ENCODE measurements around the gene NFIA. TPM values are rescaled to one million over a fixed set of nuclear protein-coding genes. Genes with fewer than 3 reads are reported as not detected.

Gene NFIA
- total and polyA plus RNA-seq, 2 of the 13 experiments (the other 11 are each of a cell fraction or from before 2014, with no cell fraction given) = 14.7 to 28.5 TPM

DNA sequence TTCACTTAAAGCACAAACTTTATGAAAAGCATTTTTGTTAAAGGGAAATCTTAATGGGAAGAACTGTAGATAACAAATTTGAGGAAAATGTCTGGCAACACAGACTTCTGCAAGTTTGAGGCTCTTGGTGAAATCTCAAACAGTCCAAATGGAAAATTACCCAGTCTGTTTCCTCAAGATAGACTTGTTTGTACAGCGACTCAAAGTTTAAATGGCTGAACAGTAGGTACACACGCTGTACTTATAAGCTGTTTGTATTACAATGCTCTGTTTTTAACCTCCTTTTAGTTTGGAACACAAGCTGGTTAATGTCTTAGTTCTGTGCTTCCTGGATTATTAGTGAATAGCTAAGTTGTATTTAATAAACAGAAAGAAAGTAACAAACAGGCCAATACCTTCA, 217.1 kb downstream of the NFIA start (continued):
- TF ChIP-seq RARA (CRISPR knock-in tag; IDR thresholded peaks at IDR 0.05) (peak; percentile 31; the same call in 1 of the 2 replicates), ZNF713 (CRISPR knock-in tag; IDR thresholded peaks at IDR 0.05) (no peak), KAT8 (CRISPR knock-in tag; IDR thresholded peaks at IDR 0.05) (peak; percentile 59; the same call in 1 of the 2 replicates), RXRB (CRISPR knock-in tag; IDR thresholded peaks at IDR 0.05; ENCODE audit: borderline replicate concordance) (peak; percentile 28; the same call in 1 of the 2 replicates), STAG1 (CRISPR knock-in tag; IDR thresholded peaks at IDR 0.05) (no peak)

DNA sequence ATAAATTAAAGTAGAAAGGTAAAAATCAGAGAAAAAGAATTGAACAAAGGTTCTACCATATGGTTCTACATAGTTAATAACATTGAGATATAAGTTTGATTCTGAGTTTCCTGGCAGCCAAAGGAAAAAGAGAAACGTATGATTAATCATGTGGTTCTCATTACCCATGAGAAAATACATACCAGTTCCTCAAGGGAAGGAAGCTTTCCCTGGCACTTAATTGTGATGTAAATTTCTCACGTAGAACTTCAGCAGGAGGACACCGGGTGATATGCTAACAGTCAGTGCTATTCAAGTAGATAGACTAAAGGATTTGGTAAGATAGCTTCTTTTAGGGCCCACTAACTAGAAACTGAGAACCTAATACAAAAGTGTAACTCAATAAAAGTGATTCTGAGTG, 218.5 kb downstream of the NFIA start:
- FAIRE-seq = no peak

More for the DNA sequence above, 218.5 kb downstream of the NFIA start:
- Histone ChIP-seq H3K9ac (ENCODE audit: insufficient read depth, low read depth, low read length) (no peak overlapping the region), H3K27me3 (ENCODE audit: control insufficient read depth in 1 of 2, insufficient read depth in 2 of 2, low read length in 2 of 2) (no peaks in the 10 kb centered on the region), H3K27ac (ENCODE audit: extremely low read length, insufficient read depth, low read length) (peak overlapping the region; percentile 46), H3K4me3 (replicated peaks in 1 of 3; ENCODE audit: insufficient read depth in 1 of 3, low read depth in 2 of 3, low read length in 3 of 3) (no peak overlapping the region), H3K79me2 (ENCODE audit: insufficient read depth, low read length) (peaks cover 40% of the 10 kb centered on the region), H3K4me1 (ENCODE audit: insufficient read depth, low read length) (peaks cover 65% of the 10 kb centered on the region), H4K20me1 (ENCODE audit: insufficient read depth, low read length) (no peaks in the 10 kb centered on the region), H3K36me3 (replicated peaks in 1 of 2; ENCODE audit: control insufficient read depth in 1 of 2, insufficient read depth in 2 of 2, low read length in 2 of 2) (0 out of 5 replicates have a peak, but pooled peaks cover 0 to 3% of the 10 kb centered on the region in 2 experiments), H2AFZ (ENCODE audit: low read length) (no peak overlapping the region), H3K9me3 (ENCODE audit: low read length) (no peaks in the 10 kb centered on the region), H3K4me2 (ENCODE audit: low read depth, low read length) (0 out of 2 replicates have a peak overlapping the region, but pooled peaks have one; percentile 10)
- ChIA-PET POLR2A (no interaction called here), CTCF (ENCODE audit: low intra/inter-chr PET ratio, low total read pairs) (no interaction called here)
- DNase-seq (ENCODE audit: low spot score) = no peak
- in situ Hi-C loops (cut with HindIII; ENCODE audit: extremely low pct_ligation_motif_present, low pct_unique_long_range_greater_than_20kb) (no loop called here), intact Hi-C loops (cut with micrococcal nuclease; ENCODE audit: unreplicated experiment) (no loop called here)
- no TSS peak for BruUV-seq (replicated peaks)
- no peak for ATAC-seq
- TF ChIP-seq ZNF431 (CRISPR knock-in tag; IDR thresholded peaks at IDR 0.05; ENCODE audit: borderline replicate concordance, low read depth) (no peak), ZNF136 (CRISPR knock-in tag; IDR thresholded peaks at IDR 0.05; ENCODE audit: low read depth) (no peak), ZFP90 (CRISPR knock-in tag; IDR thresholded peaks at IDR 0.05; ENCODE audit: borderline replicate concordance) (no peak), ZFP37 (CRISPR knock-in tag; IDR thresholded peaks at IDR 0.05; ENCODE audit: borderline replicate concordance) (no peak), KDM2A (CRISPR knock-in tag; IDR thresholded peaks at IDR 0.05; ENCODE audit: borderline replicate concordance, low read depth) (no peak), ZNF788 (CRISPR knock-in tag; IDR thresholded peaks at IDR 0.05; ENCODE audit: borderline replicate concordance) (no peak), ELF1 (CRISPR knock-in tag; IDR thresholded peaks at IDR 0.05) (no peak)
- TF ChIP-seq, protein P1, sequence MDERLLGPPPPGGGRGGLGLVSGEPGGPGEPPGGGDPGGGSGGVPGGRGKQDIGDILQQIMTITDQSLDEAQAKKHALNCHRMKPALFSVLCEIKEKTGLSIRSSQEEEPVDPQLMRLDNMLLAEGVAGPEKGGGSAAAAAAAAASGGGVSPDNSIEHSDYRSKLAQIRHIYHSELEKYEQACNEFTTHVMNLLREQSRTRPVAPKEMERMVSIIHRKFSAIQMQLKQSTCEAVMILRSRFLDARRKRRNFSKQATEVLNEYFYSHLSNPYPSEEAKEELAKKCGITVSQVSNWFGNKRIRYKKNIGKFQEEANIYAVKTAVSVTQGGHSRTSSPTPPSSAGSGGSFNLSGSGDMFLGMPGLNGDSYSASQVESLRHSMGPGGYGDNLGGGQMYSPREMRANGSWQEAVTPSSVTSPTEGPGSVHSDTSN (CRISPR knock-in tag; IDR thresholded peaks at IDR 0.05) = no peak
- TF ChIP-seq, protein P2, sequence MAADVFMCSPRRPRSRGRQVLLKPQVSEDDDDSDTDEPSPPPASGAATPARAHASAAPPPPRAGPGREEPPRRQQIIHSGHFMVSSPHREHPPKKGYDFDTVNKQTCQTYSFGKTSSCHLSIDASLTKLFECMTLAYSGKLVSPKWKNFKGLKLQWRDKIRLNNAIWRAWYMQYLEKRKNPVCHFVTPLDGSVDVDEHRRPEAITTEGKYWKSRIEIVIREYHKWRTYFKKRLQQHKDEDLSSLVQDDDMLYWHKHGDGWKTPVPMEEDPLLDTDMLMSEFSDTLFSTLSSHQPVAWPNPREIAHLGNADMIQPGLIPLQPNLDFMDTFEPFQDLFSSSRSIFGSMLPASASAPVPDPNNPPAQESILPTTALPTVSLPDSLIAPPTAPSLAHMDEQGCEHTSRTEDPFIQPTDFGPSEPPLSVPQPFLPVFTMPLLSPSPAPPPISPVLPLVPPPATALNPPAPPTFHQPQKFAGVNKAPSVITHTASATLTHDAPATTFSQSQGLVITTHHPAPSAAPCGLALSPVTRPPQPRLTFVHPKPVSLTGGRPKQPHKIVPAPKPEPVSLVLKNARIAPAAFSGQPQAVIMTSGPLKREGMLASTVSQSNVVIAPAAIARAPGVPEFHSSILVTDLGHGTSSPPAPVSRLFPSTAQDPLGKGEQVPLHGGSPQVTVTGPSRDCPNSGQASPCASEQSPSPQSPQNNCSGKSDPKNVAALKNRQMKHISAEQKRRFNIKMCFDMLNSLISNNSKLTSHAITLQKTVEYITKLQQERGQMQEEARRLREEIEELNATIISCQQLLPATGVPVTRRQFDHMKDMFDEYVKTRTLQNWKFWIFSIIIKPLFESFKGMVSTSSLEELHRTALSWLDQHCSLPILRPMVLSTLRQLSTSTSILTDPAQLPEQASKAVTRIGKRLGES (CRISPR knock-in tag; IDR thresholded peaks at IDR 0.05; ENCODE audit: borderline replicate concordance) = no peak
- TF ChIP-seq, protein P3, sequence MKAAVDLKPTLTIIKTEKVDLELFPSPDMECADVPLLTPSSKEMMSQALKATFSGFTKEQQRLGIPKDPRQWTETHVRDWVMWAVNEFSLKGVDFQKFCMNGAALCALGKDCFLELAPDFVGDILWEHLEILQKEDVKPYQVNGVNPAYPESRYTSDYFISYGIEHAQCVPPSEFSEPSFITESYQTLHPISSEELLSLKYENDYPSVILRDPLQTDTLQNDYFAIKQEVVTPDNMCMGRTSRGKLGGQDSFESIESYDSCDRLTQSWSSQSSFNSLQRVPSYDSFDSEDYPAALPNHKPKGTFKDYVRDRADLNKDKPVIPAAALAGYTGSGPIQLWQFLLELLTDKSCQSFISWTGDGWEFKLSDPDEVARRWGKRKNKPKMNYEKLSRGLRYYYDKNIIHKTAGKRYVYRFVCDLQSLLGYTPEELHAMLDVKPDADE (CRISPR knock-in tag; IDR thresholded peaks at IDR 0.05) = no peak
- TF ChIP-seq, protein P4, sequence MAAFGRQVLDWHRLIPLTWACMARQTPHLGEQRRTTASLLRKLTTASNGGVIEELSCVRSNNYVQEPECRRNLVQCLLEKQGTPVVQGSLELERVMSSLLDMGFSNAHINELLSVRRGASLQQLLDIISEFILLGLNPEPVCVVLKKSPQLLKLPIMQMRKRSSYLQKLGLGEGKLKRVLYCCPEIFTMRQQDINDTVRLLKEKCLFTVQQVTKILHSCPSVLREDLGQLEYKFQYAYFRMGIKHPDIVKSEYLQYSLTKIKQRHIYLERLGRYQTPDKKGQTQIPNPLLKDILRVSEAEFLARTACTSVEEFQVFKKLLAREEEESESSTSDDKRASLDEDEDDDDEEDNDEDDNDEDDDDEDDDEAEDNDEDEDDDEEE (CRISPR knock-in tag; IDR thresholded peaks at IDR 0.05) = no peak
- 93% methylated on average over 3 of the region's 3 CpGs for WGBS (ENCODE audit: low lambda C conversion rate)
